Kidney glomerular epithelial cell (primary cell): ENCODE results near the gene MTMR6.

ENCODE experiments used
- DNase-seq: peaks from one replicate; lab custom pipeline; 2025; lab: John Stamatoyannopoulos, UW

The MTMR6 gene

GRCh38 chr13:25276748-25277147 lies 10.5 kb downstream of the MTMR6 start:
- DNase-seq: no peak

GRCh38 chr13:25268561-25268960 lies 18.7 kb downstream of the MTMR6 start:
- no peak for DNase-seq

GRCh38 chr13:25267715-25268114 lies 19.6 kb downstream of the MTMR6 start:
- no peak for DNase-seq

GRCh38 chr13:25266706-25267105 lies 20.6 kb downstream of the MTMR6 start:
- DNase-seq: no peak

- no peak for DNase-seq
These were observed 25.0 kb downstream of the MTMR6 start for GRCh38 chr13:25262261-25262660.

GRCh38 chr13:25253702-25254101 lies 33.6 kb downstream of the MTMR6 start:
- peak; percentile 50 for DNase-seq

- DNase-seq: no peak
These were observed 34.5 kb downstream of the MTMR6 start for GRCh38 chr13:25252752-25253151.

- no peak for DNase-seq
These were observed 35.1 kb downstream of the MTMR6 start for GRCh38 chr13:25252225-25252624.

GRCh38 chr13:25249001-25249543 lies 38.2 kb downstream of the MTMR6 start:
- DNase-seq: peak; percentile 83

- DNase-seq: no peak
These were observed 39.2 kb downstream of the MTMR6 start for GRCh38 chr13:25248071-25248470.

GRCh38 chr13:25247360-25247759 lies 39.9 kb downstream of the MTMR6 start:
- peak; percentile 45 for DNase-seq

GRCh38 chr13:25244123-25244522 lies 43.2 kb downstream of the MTMR6 start:
- DNase-seq: no peak

- no peak for DNase-seq
These were observed 44.3 kb downstream of the MTMR6 start for GRCh38 chr13:25242956-25243355.

GRCh38 chr13:25241007-25241406 lies 46.3 kb downstream of the MTMR6 start:
- DNase-seq: no peak

GRCh38 chr13:25237083-25237482 lies 50.2 kb downstream of the MTMR6 start:
- no peak for DNase-seq

- DNase-seq: no peak
These were observed 53.4 kb downstream of the MTMR6 start for GRCh38 chr13:25233861-25234260.

- peak; percentile 55 for DNase-seq
These were observed 54.3 kb downstream of the MTMR6 start for GRCh38 chr13:25232937-25233515.

GRCh38 chr13:25231517-25231916 lies 55.8 kb downstream of the MTMR6 start:
- DNase-seq: no peak

- DNase-seq: no peak
These were observed 59.6 kb downstream of the MTMR6 start for GRCh38 chr13:25227690-25228089.

- DNase-seq: no peak
These were observed 61.3 kb downstream of the MTMR6 start for GRCh38 chr13:25225970-25226369.

GRCh38 chr13:25224151-25224550 lies 63.1 kb downstream of the MTMR6 start:
- no peak for DNase-seq

GRCh38 chr13:25222740-25223139 lies 64.5 kb downstream of the MTMR6 start:
- DNase-seq: no peak

- no peak for DNase-seq
These were observed 69.3 kb downstream of the MTMR6 start for GRCh38 chr13:25218019-25218418.
